ENCODE data around the gene TKTL1.

GRCh38 chrX:154373340-154374306 lies 78.0 kb downstream of the TKTL1 start:
- TF ChIP-seq CTCF (IDR thresholded peaks at IDR 0.05) (peak in 3 of 4 experiments; percentile 51 to 58 (median 56)), POLR2A (IDR thresholded peaks at IDR 0.05) (peak; percentile 33 to 49)

All from uterus (tissue), 2 donors.